Measurements from ENCODE around the gene ALAS1. TPM values are rescaled to one million over a fixed set of nuclear protein-coding genes. Genes with fewer than 3 reads are reported as not detected.

Gene ALAS1
- total and polyA plus RNA-seq, 9 of the 15 experiments (the other 6 are each of a cell fraction or from before 2014, with no cell fraction given): 21.4 to 49.5 (median 34.4) TPM

DNA sequence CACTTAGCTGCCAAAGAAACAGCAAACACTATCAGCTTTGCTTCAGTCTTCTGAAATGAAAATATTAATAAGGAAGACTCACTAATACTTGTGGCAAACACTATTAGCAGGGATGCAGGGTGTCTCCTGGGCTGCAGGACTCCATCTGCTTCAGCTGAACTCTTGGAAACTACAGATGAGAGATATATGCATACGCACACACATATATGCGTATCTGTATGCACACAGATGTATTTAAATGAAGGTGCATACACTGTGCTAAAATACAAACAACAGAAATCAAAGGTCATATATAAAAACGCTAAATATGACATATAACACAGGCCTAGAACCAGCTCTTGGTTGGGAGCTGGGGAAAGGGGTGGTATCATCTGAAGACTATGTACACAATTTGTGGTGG lies 58.2 kb downstream of the ALAS1 start:
- Histone ChIP-seq H3K4me3 (no peak overlapping the region), H3K4me2 (ENCODE audit: insufficient read depth, low read length) (no peak overlapping the region), H3K27me3 (ENCODE audit: control insufficient read depth in 2 of 2, insufficient read depth in 2 of 2, low read length in 2 of 2) (no peaks in the 10 kb centered on the region), H3K4me1 (replicated peaks in 1 of 2; ENCODE audit: control insufficient read depth in 2 of 2, insufficient read depth in 2 of 2, low read length in 2 of 2) (peaks cover 0 to 19% of the 10 kb centered on the region in 2 experiments; a peak in 4 of 5 replicates), H3K27ac (ENCODE audit: extremely low read depth, low read depth, low read length) (no peak overlapping the region), H3K79me2 (ENCODE audit: control insufficient read depth, insufficient read depth, low read length) (peaks cover 2% of the 10 kb centered on the region; the same call in 1 of the 3 replicates), H3K9me3 (replicated peaks; ENCODE audit: control insufficient read depth, insufficient read depth, low read depth, low read length) (no peaks in the 10 kb centered on the region), H3K9ac (ENCODE audit: insufficient read depth in 1 of 2, low read depth in 2 of 2, low read length in 2 of 2) (no peak overlapping the region), H4K20me1 (replicated peaks; ENCODE audit: control insufficient read depth, insufficient read depth, low read length) (no peaks in the 10 kb centered on the region), H2AFZ (ENCODE audit: low read depth, low read length) (no peak overlapping the region), H3K36me3 (ENCODE audit: control insufficient read depth, insufficient read depth, low read length) (peaks cover 95% of the 10 kb centered on the region), H3K9me1 (ENCODE audit: control insufficient read depth, insufficient read depth, low read length) (no peaks in the 10 kb centered on the region)
- 76% methylated on average over 3 of the region's 3 CpGs for WGBS (ENCODE audit: insufficient coverage, low coverage, missing lambda C conversion rate)
- no peak for FAIRE-seq
- POLR2A ChIA-PET: interaction anchor here (0.6 to 1.6 kb wide), 2 partner anchors 10 to 473 kb away, joined by 6 to 9 read pairs; partner anchors contain the start of gene PPM1M
- no peak for DNase-seq (ENCODE audit: extremely low read depth in 1 of 4, low spot score in 3 of 4)
- intact Hi-C loops (cut with micrococcal nuclease) (no loop called here), in situ Hi-C loops (cut with MboI) (no loop called here)
- no TSS peak for BruUV-seq (replicated peaks)
- CTCF ChIA-PET (ENCODE audit: low intra/inter-chr PET ratio): no interaction called here
- TF ChIP-seq PYGO2 (tag; IDR thresholded peaks at IDR 0.05): no peak
- ATAC-seq: no peak

DNA sequence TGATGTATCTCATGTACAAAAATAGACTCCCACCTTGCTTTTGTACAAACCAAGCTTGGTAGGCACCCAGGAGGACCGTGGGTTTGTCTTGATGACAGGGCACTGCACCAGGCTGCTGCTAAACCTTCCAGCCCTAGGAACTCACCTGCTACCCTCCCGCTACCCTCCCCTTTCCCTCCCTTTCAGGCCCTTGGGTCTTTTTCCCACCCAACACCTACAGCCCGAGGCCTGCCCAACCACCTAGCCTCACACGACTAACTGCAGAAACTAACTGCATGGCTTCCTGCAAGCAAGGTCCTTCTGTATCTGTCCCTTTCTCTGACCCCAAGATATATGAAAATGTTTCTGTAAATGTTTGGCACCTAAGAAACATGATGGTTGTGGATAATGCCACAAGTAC lies 58.7 kb downstream of the ALAS1 start:
- DNase-seq (ENCODE audit: extremely low read depth in 1 of 4, low spot score in 3 of 4) (no peak), FAIRE-seq (no peak), ATAC-seq (no peak)
- intact Hi-C loops (cut with micrococcal nuclease) (no loop called here), in situ Hi-C loops (cut with MboI) (no loop called here)
- H3K9me3 ChIP-seq (replicated peaks; ENCODE audit: control insufficient read depth, insufficient read depth, low read depth, low read length): no peaks in the 10 kb centered on the region
- peaks cover 97% of the 10 kb centered on the region for H3K36me3 ChIP-seq (ENCODE audit: control insufficient read depth, insufficient read depth, low read length)
- CTCF ChIA-PET (ENCODE audit: low intra/inter-chr PET ratio): no interaction called here
- no peak overlapping the region for H3K4me2 ChIP-seq (ENCODE audit: insufficient read depth, low read length)
- no peak overlapping the region for H3K9ac ChIP-seq (ENCODE audit: insufficient read depth in 1 of 2, low read depth in 2 of 2, low read length in 2 of 2)
- H3K4me1 ChIP-seq (replicated peaks in 1 of 2; ENCODE audit: control insufficient read depth in 2 of 2, insufficient read depth in 2 of 2, low read length in 2 of 2): peaks cover 0 to 19% of the 10 kb centered on the region in 2 experiments; a peak in 4 of 5 replicates
- peaks cover 6% of the 10 kb centered on the region; the same call in 2 of the 3 replicates for H3K79me2 ChIP-seq (ENCODE audit: control insufficient read depth, insufficient read depth, low read length)
- no peaks in the 10 kb centered on the region for H3K27me3 ChIP-seq (ENCODE audit: control insufficient read depth in 2 of 2, insufficient read depth in 2 of 2, low read length in 2 of 2)
- WGBS (ENCODE audit: insufficient coverage, low coverage, missing lambda C conversion rate): 92% methylated on average over 3 of the region's 4 CpGs
- no peak overlapping the region for H3K4me3 ChIP-seq
- H2AFZ ChIP-seq (ENCODE audit: low read depth, low read length): no peak overlapping the region
- POLR2A ChIA-PET: no interaction called here
- BruUV-seq (replicated peaks): no TSS peak
- H3K9me1 ChIP-seq (ENCODE audit: control insufficient read depth, insufficient read depth, low read length): no peaks in the 10 kb centered on the region
- no peak overlapping the region for H3K27ac ChIP-seq (ENCODE audit: extremely low read depth, low read depth, low read length)
- no peaks in the 10 kb centered on the region for H4K20me1 ChIP-seq (replicated peaks; ENCODE audit: control insufficient read depth, insufficient read depth, low read length)
- TF ChIP-seq CHD4 (IDR thresholded peaks at IDR 0.05; ENCODE audit: insufficient read depth, insufficient replicate concordance, low read depth, low read length, poor library complexity, severe bottlenecking) (no peak), ELF4 (CRISPR knock-in tag; IDR thresholded peaks at IDR 0.05) (no peak), TCF7L2 (IDR thresholded peaks at IDR 0.05; ENCODE audit: low read depth, low read length) (no peak), PCBP1 (IDR thresholded peaks at IDR 0.05; ENCODE audit: low read depth, low read length, poor library complexity, severe bottlenecking) (no peak), ZNF778 (CRISPR knock-in tag; IDR thresholded peaks at IDR 0.05) (no peak)
- TF ChIP-seq, protein P1, sequence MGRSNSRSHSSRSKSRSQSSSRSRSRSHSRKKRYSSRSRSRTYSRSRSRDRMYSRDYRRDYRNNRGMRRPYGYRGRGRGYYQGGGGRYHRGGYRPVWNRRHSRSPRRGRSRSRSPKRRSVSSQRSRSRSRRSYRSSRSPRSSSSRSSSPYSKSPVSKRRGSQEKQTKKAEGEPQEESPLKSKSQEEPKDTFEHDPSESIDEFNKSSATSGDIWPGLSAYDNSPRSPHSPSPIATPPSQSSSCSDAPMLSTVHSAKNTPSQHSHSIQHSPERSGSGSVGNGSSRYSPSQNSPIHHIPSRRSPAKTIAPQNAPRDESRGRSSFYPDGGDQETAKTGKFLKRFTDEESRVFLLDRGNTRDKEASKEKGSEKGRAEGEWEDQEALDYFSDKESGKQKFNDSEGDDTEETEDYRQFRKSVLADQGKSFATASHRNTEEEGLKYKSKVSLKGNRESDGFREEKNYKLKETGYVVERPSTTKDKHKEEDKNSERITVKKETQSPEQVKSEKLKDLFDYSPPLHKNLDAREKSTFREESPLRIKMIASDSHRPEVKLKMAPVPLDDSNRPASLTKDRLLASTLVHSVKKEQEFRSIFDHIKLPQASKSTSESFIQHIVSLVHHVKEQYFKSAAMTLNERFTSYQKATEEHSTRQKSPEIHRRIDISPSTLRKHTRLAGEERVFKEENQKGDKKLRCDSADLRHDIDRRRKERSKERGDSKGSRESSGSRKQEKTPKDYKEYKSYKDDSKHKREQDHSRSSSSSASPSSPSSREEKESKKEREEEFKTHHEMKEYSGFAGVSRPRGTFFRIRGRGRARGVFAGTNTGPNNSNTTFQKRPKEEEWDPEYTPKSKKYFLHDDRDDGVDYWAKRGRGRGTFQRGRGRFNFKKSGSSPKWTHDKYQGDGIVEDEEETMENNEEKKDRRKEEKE (IDR thresholded peaks at IDR 0.05; ENCODE audit: borderline replicate concordance in 1 of 2, control insufficient read depth in 1 of 2, low read depth in 2 of 2, low read length in 1 of 2): no peak
- TF ChIP-seq, protein P2, sequence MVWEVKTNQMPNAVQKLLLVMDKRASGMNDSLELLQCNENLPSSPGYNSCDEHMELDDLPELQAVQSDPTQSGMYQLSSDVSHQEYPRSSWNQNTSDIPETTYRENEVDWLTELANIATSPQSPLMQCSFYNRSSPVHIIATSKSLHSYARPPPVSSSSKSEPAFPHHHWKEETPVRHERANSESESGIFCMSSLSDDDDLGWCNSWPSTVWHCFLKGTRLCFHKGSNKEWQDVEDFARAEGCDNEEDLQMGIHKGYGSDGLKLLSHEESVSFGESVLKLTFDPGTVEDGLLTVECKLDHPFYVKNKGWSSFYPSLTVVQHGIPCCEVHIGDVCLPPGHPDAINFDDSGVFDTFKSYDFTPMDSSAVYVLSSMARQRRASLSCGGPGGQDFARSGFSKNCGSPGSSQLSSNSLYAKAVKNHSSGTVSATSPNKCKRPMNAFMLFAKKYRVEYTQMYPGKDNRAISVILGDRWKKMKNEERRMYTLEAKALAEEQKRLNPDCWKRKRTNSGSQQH (CRISPR knock-in tag; IDR thresholded peaks at IDR 0.05): no peak
- TF ChIP-seq, protein P3, sequence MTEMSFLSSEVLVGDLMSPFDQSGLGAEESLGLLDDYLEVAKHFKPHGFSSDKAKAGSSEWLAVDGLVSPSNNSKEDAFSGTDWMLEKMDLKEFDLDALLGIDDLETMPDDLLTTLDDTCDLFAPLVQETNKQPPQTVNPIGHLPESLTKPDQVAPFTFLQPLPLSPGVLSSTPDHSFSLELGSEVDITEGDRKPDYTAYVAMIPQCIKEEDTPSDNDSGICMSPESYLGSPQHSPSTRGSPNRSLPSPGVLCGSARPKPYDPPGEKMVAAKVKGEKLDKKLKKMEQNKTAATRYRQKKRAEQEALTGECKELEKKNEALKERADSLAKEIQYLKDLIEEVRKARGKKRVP (CRISPR knock-in tag; IDR thresholded peaks at IDR 0.05): no peak

Data from K562 (cell line).